Measurements from ENCODE around the gene ZBTB7B. TPM values are rescaled to one million over a fixed set of nuclear protein-coding genes. Genes with fewer than 3 reads are reported as not detected.

Gene ZBTB7B
- total and polyA plus RNA-seq, 9 of the 15 experiments (the other 6 are each of a cell fraction or from before 2014, with no cell fraction given), result 0.04 to 46.5 (median 15.2) TPM

DNA sequence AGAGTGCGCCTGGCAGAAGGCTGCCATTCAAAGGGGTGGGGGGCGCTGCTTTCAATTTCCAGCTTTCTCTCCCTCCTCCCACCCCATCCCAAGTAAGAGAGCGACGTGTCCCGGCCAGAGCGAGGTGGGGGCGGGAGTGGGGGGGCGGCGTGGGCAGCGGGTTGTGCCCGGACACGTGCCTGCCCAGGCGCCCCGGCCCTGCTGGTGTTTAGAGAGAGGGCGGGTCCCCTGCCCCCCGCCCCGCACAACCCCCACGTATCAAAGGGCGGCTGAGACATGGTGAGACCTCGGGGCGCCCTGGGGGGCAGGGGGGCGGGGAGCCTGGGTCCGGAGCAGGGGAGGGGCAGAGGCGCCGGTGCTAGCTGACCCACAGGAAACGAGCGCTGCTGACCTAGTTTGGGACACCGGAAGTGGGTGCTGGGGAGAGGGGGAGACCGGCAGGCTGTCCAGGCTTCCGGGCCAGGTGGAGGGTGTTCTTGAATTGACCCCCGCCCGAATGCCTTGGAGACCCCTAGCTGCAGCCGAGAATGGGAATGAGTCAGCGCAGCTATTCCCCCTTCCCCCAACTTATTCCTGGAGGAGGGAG, 1.3 kb downstream of the ZBTB7B start (continued):
- TF ChIP-seq STAT5A (IDR thresholded peaks at IDR 0.05; ENCODE audit: borderline replicate concordance, low read length) (no peak), SIN3A (IDR thresholded peaks at IDR 0.05; ENCODE audit: borderline replicate concordance in 2 of 2, control insufficient read depth in 1 of 2, low read depth in 2 of 2, low read length in 2 of 2) (peak in 1 of 2 experiments; percentile 77; a peak in 1 of 4 replicates), ATF1 (CRISPR knock-in tag; IDR thresholded peaks at IDR 0.05) (no peak), ATF1 (tag; IDR thresholded peaks at IDR 0.05) (no peak), E2F3 (CRISPR knock-in tag; IDR thresholded peaks at IDR 0.05) (no peak), ZNF395 (CRISPR knock-in tag; IDR thresholded peaks at IDR 0.05) (peak; percentile 67), TAF1 (IDR thresholded peaks at IDR 0.05; ENCODE audit: control insufficient read depth, extremely low read depth, insufficient read depth, low read length, severe bottlenecking) (peak; percentile 14), JUNB (CRISPR knock-in tag; conservative IDR thresholded peaks at IDR 0.05) (no peak), RFX7 (CRISPR knock-in tag; IDR thresholded peaks at IDR 0.05) (0 out of 2 replicates have a peak, but pooled peaks have one; percentile 48), PRPF4 (IDR thresholded peaks at IDR 0.05; ENCODE audit: insufficient read depth, low read depth, low read length, poor library complexity, severe bottlenecking) (no peak), BDP1 (IDR thresholded peaks at IDR 0.05; ENCODE audit: insufficient read depth, insufficient read length) (no peak), NFE2 (IDR thresholded peaks at IDR 0.05; ENCODE audit: low read depth) (peak; percentile 60), SNIP1 (IDR thresholded peaks at IDR 0.05; ENCODE audit: low read depth) (no peak), ZNF780A (CRISPR knock-in tag; IDR thresholded peaks at IDR 0.05) (no peak), HNRNPLL (IDR thresholded peaks at IDR 0.05; ENCODE audit: low read depth, low read length, poor library complexity, severe bottlenecking) (no peak), IRF2 (CRISPR knock-in tag; IDR thresholded peaks at IDR 0.05) (no peak), ZNF785 (CRISPR knock-in tag; IDR thresholded peaks at IDR 0.05) (no peak), EWSR1 (IDR thresholded peaks at IDR 0.05; ENCODE audit: borderline replicate concordance, low read depth, partially characterized antibody) (no peak), ZNF740 (CRISPR knock-in tag; IDR thresholded peaks at IDR 0.05) (peak; percentile 73), ZNF740 (tag; IDR thresholded peaks at IDR 0.05) (peak in 1 of 2 experiments; percentile 80; a peak in 2 of 4 replicates), CEBPZ (IDR thresholded peaks at IDR 0.05; ENCODE audit: borderline replicate concordance, low read depth, low read length) (no peak), GATAD2B (IDR thresholded peaks at IDR 0.05; ENCODE audit: borderline replicate concordance) (0 out of 2 replicates have a peak, but pooled peaks have one; percentile 50), SRSF3 (IDR thresholded peaks at IDR 0.05; ENCODE audit: insufficient read depth, low read length) (no peak)

Data from K562 (cell line).